IMR-90 (cell line): ENCODE results near the gene ZNF77.

Experiments
- CTCF ChIP-seq: conservative IDR thresholded peaks from 2 replicates; pipeline ENCODE4 v1.5.1; 2012; ENCODE audit warnings: mild to moderate bottlenecking, low read depth, low read length, improper control_type of control experiment
- RAD21 ChIP-seq: IDR thresholded peaks from 2 replicates; pipeline ENCODE4 v1.6.1; 2012; ENCODE audit warnings: low read length, improper control_type of control experiment

- TF ChIP-seq CTCF (no peak), RAD21 (no peak)
Observed at GRCh38 chr19:2945575-2946184, 909 bp upstream of the ZNF77 start.
